ENCODE results near the gene WDFY2. TPM values are rescaled to one million over a fixed set of nuclear protein-coding genes. Genes with fewer than 3 reads are reported as not detected.

WDFY2 gene
- total and polyA plus RNA-seq, 10 of the 15 experiments (the other 5 are each of a cell fraction or from before 2014, with no cell fraction given), result 2.1 to 13.0 (median 8.1) TPM

- FAIRE-seq, result no peak
- ATAC-seq, result no peak
- in situ Hi-C loops (cut with MboI), result no loop called here
- Histone ChIP-seq H3K4me1 (ENCODE audit: control insufficient read depth, insufficient read depth, low read length) (peaks cover 8% of the 10 kb centered on the region), H3K4me2 (ENCODE audit: control insufficient read depth, insufficient read depth) (no peak overlapping the region), H3K9me3 (replicated peaks; ENCODE audit: control insufficient read depth, insufficient read depth, low read length) (no peaks in the 10 kb centered on the region), H2AFZ (ENCODE audit: control insufficient read depth, low read depth, low read length) (no peak overlapping the region), H3K79me2 (ENCODE audit: control insufficient read depth, insufficient read depth, low read length) (no peaks in the 10 kb centered on the region), H3K36me3 (ENCODE audit: control insufficient read depth in 2 of 2, insufficient read depth in 2 of 2, low read length in 1 of 2) (no peaks in the 10 kb centered on the region), H3K9ac (ENCODE audit: control insufficient read depth, insufficient read depth, low read length) (no peak overlapping the region), H3K27ac (ENCODE audit: control insufficient read depth, insufficient read depth) (no peak overlapping the region), H3K4me3 (no peak overlapping the region), H4K20me1 (ENCODE audit: control insufficient read depth, insufficient read depth) (no peaks in the 10 kb centered on the region), H3K27me3 (replicated peaks in 1 of 2; ENCODE audit: control insufficient read depth in 2 of 2, insufficient read depth in 2 of 2, low read length in 1 of 2) (no peaks in the 10 kb centered on the region)
- WGBS (ENCODE audit: insufficient coverage, insufficient replicate concordance, low lambda C conversion rate, missing lambda C conversion rate), result 76% methylated on average over 9 of the region's 9 CpGs
- BruUV-seq (replicated peaks), result no TSS peak
- ChIA-PET POLR2A (no interaction called here), CTCF (no interaction called here), SMC1A (ENCODE audit: uncharacterized antibody, unreplicated experiment) (interaction anchor here (1.7 to 2.1 kb wide), 2 partner anchors 13 to 259 kb away, joined by 4 to 6 read pairs; no protein-coding TSS in a partner anchor), RAD21 (ENCODE audit: unreplicated experiment) (no interaction called here)
- TF ChIP-seq POLR2A (IDR thresholded peaks at IDR 0.05; ENCODE audit: low read depth, low read length) (no peak), RUNX3 (IDR thresholded peaks at IDR 0.05; ENCODE audit: low read length) (no peak), ZNF207 (IDR thresholded peaks at IDR 0.05; ENCODE audit: borderline replicate concordance) (no peak), ZBTB11 (CRISPR knock-in tag; IDR thresholded peaks at IDR 0.05) (no peak), HDAC6 (IDR thresholded peaks at IDR 0.05; ENCODE audit: unreplicated experiment) (no peak), JUND (IDR thresholded peaks at IDR 0.05; ENCODE audit: low read depth, low read length) (no peak), NFXL1 (IDR thresholded peaks at IDR 0.05; ENCODE audit: borderline replicate concordance) (no peak), KDM1A (IDR thresholded peaks at IDR 0.05; ENCODE audit: borderline replicate concordance) (no peak), SMAD1 (IDR thresholded peaks at IDR 0.05; ENCODE audit: low read depth, partially characterized antibody) (no peak), ATF3 (IDR thresholded peaks at IDR 0.05; ENCODE audit: borderline replicate concordance, extremely low read depth, low read depth, low read length) (no peak), PML (IDR thresholded peaks at IDR 0.05; ENCODE audit: low read length) (no peak), KLF5 (IDR thresholded peaks at IDR 0.05; ENCODE audit: partially characterized antibody) (no peak), LARP7 (IDR thresholded peaks at IDR 0.05) (no peak), TBL1XR1 (IDR thresholded peaks at IDR 0.05; ENCODE audit: low read depth, low read length) (no peak), NRF1 (conservative IDR thresholded peaks at IDR 0.05; ENCODE audit: low read depth, low read length) (no peak), ZNF217 (IDR thresholded peaks at IDR 0.05) (no peak), SMC3 (IDR thresholded peaks at IDR 0.05; ENCODE audit: borderline replicate concordance, low read length) (no peak), ZNF384 (IDR thresholded peaks at IDR 0.05; ENCODE audit: borderline replicate concordance, low read depth, low read length) (no peak), IKZF2 (IDR thresholded peaks at IDR 0.05) (no peak), RFX5 (IDR thresholded peaks at IDR 0.05; ENCODE audit: low read depth, low read length) (no peak)
- intact Hi-C loops (cut with micrococcal nuclease; ENCODE audit: unreplicated experiment), result no loop called here
- DNase-seq (ENCODE audit: low read depth, low spot score), result no peak
Measured at GRCh38 chr13:51538591-51539179, 45.6 kb upstream of the WDFY2 start.

Data from GM12878 (cell line).